Suprapubic skin (tissue), 4 donors: ENCODE measurements around the gene MELTF. TPM values are rescaled to one million over a fixed set of nuclear protein-coding genes. Genes with fewer than 3 reads are reported as not detected.

ENCODE experiments used
- DNase-seq, 2 donors: peaks; one replicate each; pipeline ENCODE4 v3.0.0-alpha.2; 2019; ENCODE audit warnings: low spot score in 2 of 2
- H3K27ac ChIP-seq: fragments of 200-600 bp; sonication (generic); one replicate; pipeline ENCODE4 v1.5.1; 2019
- H3K27me3 ChIP-seq: fragments of 200-600 bp; sonication (generic); one replicate; pipeline ENCODE4 v1.5.1; 2019
- H3K36me3 ChIP-seq: fragments of 200-600 bp; sonication (generic); one replicate; pipeline ENCODE4 v1.5.1; 2019
- H3K4me1 ChIP-seq: fragments of 200-600 bp; sonication (generic); one replicate; pipeline ENCODE4 v1.5.1; 2019
- H3K4me3 ChIP-seq: fragments of 200-600 bp; sonication (generic); one replicate; pipeline ENCODE4 v1.5.1; 2019; ENCODE audit warnings: mild to moderate bottlenecking
- H3K9me3 ChIP-seq: fragments of 200-600 bp; sonication (generic); one replicate; pipeline ENCODE4 v1.5.1; 2019
- CTCF ChIP-seq, 2 donors: fragments of 200-600 bp in 1 of 2; fragments of 450-650 bp in 1 of 2; sonication (generic) in 1 of 2; IDR thresholded peaks; one replicate each; pipeline ENCODE4 v1.5.1; 2016 to 2019; ENCODE audit warnings: antibody characterized with exemption in 2 of 2, mild to moderate bottlenecking in 1 of 2, moderate library complexity in 1 of 2
- EP300 ChIP-seq: sonication (generic); formaldehyde crosslinking; IDR thresholded peaks from one replicate; pipeline ENCODE4 v1.6.1; 2017; ENCODE audit warnings: antibody characterized with exemption
- POLR2A ChIP-seq, 2 donors: fragments of 450-650 bp; IDR thresholded peaks; one replicate each; pipeline ENCODE4 v1.6.1; 2017; ENCODE audit warnings: antibody characterized with exemption in 2 of 2, mild to moderate bottlenecking in 2 of 2, moderate library complexity in 2 of 2
- POLR2AphosphoS5 ChIP-seq, 3 donors: sonication (generic); formaldehyde crosslinking; IDR thresholded peaks; one replicate each; pipeline ENCODE4 v1.6.1; 2017; ENCODE audit warnings: antibody characterized with exemption in 3 of 3
- WGBS: methylation state at CpG from one replicate; pipeline ENCODE4 v1.1.5; 2018; 5-methylcytosine and 5-hydroxymethylcytosine counted together
- total RNA-seq, 4 donors: library from RNA; depleted of rRNA; stranded (reverse); fragments of >200 nt; gene quantifications; one replicate each; pipeline ENCODE4 v1.1.0, GENCODE V29; 2016

Gene MELTF
- total RNA-seq, 4 donors from 2014 or later, result 21.0 to 68.7 (median 34.4) TPM

GRCh38 chr3:196969660-196970546 is 59.7 kb downstream of the MELTF start:
- DNase-seq, result peak; percentile 69 to 77
- no peak for TF ChIP-seq POLR2A (IDR thresholded peaks at IDR 0.05)
- TF ChIP-seq CTCF (IDR thresholded peaks at IDR 0.05), result peak; percentile 78 to 98
- TF ChIP-seq POLR2AphosphoS5 (IDR thresholded peaks at IDR 0.05), result no peak
- TF ChIP-seq EP300, result no peak

GRCh38 chr3:196969134-196969659 is 60.4 kb downstream of the MELTF start:
- H3K27ac ChIP-seq, result peak overlapping the region; percentile 64
- H3K27me3 ChIP-seq, result no peaks in the 10 kb centered on the region
- peak overlapping the region; percentile 95 for H3K4me3 ChIP-seq
- WGBS, result 0% methylated on average over 51 of the region's 72 CpGs
- H3K36me3 ChIP-seq, result peaks cover 8% of the 10 kb centered on the region
- TF ChIP-seq POLR2AphosphoS5 (IDR thresholded peaks at IDR 0.05) (no peak), EP300 (no peak), CTCF (IDR thresholded peaks at IDR 0.05) (no peak), POLR2A (IDR thresholded peaks at IDR 0.05) (no peak)
- H3K4me1 ChIP-seq, result peaks cover 15% of the 10 kb centered on the region
- peak in 1 of 2 donors; percentile 60 for DNase-seq
- H3K9me3 ChIP-seq, result no peaks in the 10 kb centered on the region

More at GRCh38 chr3:196969660-196970546, 59.7 kb downstream of the MELTF start:
- whole genome bisulfite sequencing, result 28% methylated on average over 30 of the region's 100 CpGs
- peak overlapping the region; percentile 95 for H3K4me3 ChIP-seq
- H3K4me1 ChIP-seq, result peaks cover 15% of the 10 kb centered on the region
- no peaks in the 10 kb centered on the region for H3K27me3 ChIP-seq
- peak overlapping the region; percentile 64 for H3K27ac ChIP-seq
- no peaks in the 10 kb centered on the region for H3K9me3 ChIP-seq
- H3K36me3 ChIP-seq, result peaks cover 8% of the 10 kb centered on the region

GRCh38 chr3:196968233-196969133 is 61.1 kb downstream of the MELTF start, which contains the start of gene PIGZ:
Gene PIGZ (minus strand): TSS chr3:196968833. CDS start chr3:196952031, 16,802 bp downstream.
- Histone ChIP-seq H3K36me3 (peaks cover 8% of the 10 kb centered on the region), H3K27ac (peak within 1 kb of the TSS; percentile 64), H3K27me3 (no peaks in the 10 kb centered on the region), H3K4me3 (peak within 1 kb of the TSS; percentile 95), H3K4me1 (peaks cover 15% of the 10 kb centered on the region), H3K9me3 (no peaks in the 10 kb centered on the region)
- peak in 1 of 2 donors; percentile 65 for DNase-seq
- no peak for TF ChIP-seq POLR2A (IDR thresholded peaks at IDR 0.05)
- no peak for TF ChIP-seq EP300
- TF ChIP-seq POLR2AphosphoS5 (IDR thresholded peaks at IDR 0.05), result no peak
- no peak for TF ChIP-seq CTCF (IDR thresholded peaks at IDR 0.05)
- 2% methylated on average over 12 of the region's 98 CpGs for WGBS

GRCh38 chr3:196967412-196968232 is 62.0 kb downstream of the MELTF start:
- TF ChIP-seq POLR2AphosphoS5 (IDR thresholded peaks at IDR 0.05) (no peak), POLR2A (IDR thresholded peaks at IDR 0.05) (no peak), EP300 (no peak), CTCF (IDR thresholded peaks at IDR 0.05) (no peak)
- 95% methylated on average over 21 of the region's 35 CpGs for WGBS
- DNase-seq, result peak in 1 of 2 donors; percentile 59
- Histone ChIP-seq H3K36me3 (peaks cover 8% of the 10 kb centered on the region), H3K4me3 (peak overlapping the region; percentile 95), H3K27me3 (no peaks in the 10 kb centered on the region), H3K9me3 (no peaks in the 10 kb centered on the region), H3K4me1 (peaks cover 15% of the 10 kb centered on the region), H3K27ac (no peak overlapping the region)
